Effector memory CD4-positive, alpha-beta T cell (primary cell): ENCODE results near the gene TMC8.
"Not testable (repeated sequence)": the region's sequence is repeated elsewhere in the genome, so short reads cannot be mapped to it uniquely, and the experiment has no call there.

Experiments
- DNase-seq, 3 donors: peaks; one replicate each; pipeline ENCODE4 v3.0.0-alpha.2; 2020
- H3K27ac ChIP-seq: 2 replicates; pipeline ENCODE4 v1.7.0; 2013; ENCODE audit warnings: mild to moderate bottlenecking, low read length, moderate library complexity; ENCODE audit not compliant: insufficient read depth, poor library complexity, severe bottlenecking
- H3K27me3 ChIP-seq: replicated peaks from 2 replicates; pipeline ENCODE4 v1.7.0; 2013; ENCODE audit warnings: mild to moderate bottlenecking, low read length; ENCODE audit not compliant: insufficient read depth, control insufficient read depth, poor library complexity, severe bottlenecking
- H3K36me3 ChIP-seq: 2 replicates; pipeline ENCODE4 v1.7.0; 2013; ENCODE audit warnings: mild to moderate bottlenecking, low read length, moderate library complexity; ENCODE audit not compliant: control insufficient read depth, insufficient read depth
- H3K4me1 ChIP-seq: 2 replicates; pipeline ENCODE4 v1.7.0; 2013; ENCODE audit warnings: low read length, mild to moderate bottlenecking; ENCODE audit not compliant: control insufficient read depth, insufficient read depth, poor library complexity, severe bottlenecking
- H3K4me3 ChIP-seq: 2 replicates; pipeline ENCODE4 v1.7.0; 2013; ENCODE audit warnings: low read length, low read depth, mild to moderate bottlenecking; ENCODE audit not compliant: insufficient read depth, poor library complexity, severe bottlenecking
- H3K9me3 ChIP-seq: 2 replicates; pipeline ENCODE4 v1.7.0; 2013; ENCODE audit warnings: mild to moderate bottlenecking, low read length, moderate library complexity; ENCODE audit not compliant: control insufficient read depth

TMC8 gene

DNA sequence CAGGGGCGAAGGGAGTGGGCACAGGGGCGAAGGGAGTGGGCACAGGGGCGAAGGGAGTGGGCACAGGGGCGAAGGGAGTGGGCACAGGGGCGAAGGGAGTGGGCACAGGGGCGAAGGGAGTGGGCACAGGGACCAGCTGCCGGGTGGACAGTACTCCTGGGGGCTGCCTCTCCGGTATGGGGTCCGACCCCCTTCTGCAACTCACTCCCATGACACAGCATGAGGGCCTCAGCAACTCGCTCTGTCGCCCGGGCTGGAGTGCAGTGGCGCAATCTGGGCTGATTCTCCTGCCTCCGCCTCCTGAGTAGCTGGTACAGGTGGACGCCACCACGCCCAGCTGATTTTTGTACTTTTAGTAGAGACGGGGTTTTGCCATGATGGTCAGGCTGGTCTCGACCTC is 14.8 kb upstream of the TMC8 start:
- H3K27me3 ChIP-seq, H3K9me3 ChIP-seq, H3K4me3 ChIP-seq, DNase-seq, H3K27ac ChIP-seq: not testable (repeated sequence)
- Histone ChIP-seq H3K36me3 (peaks cover 84% of the 10 kb centered on the region), H3K4me1 (peaks cover 42% of the 10 kb centered on the region)

DNA sequence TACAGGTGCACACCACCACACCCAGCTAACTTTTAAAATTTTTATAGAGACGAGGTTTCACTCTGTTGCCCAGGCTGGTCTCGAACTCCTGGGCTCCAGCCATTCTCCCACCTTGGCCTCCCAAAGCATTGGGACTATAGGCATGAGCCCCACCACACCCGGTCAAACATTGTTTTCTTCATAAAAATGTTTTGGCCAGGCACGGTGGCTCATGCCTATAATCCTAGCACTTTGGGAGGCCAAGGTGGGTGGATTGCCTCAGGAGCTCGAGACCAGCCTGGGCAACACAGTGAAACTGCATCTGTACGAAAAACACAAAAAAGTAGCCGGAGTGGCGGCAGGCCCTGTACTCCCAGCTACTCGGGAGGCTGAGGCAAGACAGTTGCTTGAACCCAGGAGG is 14.2 kb upstream of the TMC8 start:
- H3K9me3 ChIP-seq = no peaks in the 10 kb centered on the region

DNA sequence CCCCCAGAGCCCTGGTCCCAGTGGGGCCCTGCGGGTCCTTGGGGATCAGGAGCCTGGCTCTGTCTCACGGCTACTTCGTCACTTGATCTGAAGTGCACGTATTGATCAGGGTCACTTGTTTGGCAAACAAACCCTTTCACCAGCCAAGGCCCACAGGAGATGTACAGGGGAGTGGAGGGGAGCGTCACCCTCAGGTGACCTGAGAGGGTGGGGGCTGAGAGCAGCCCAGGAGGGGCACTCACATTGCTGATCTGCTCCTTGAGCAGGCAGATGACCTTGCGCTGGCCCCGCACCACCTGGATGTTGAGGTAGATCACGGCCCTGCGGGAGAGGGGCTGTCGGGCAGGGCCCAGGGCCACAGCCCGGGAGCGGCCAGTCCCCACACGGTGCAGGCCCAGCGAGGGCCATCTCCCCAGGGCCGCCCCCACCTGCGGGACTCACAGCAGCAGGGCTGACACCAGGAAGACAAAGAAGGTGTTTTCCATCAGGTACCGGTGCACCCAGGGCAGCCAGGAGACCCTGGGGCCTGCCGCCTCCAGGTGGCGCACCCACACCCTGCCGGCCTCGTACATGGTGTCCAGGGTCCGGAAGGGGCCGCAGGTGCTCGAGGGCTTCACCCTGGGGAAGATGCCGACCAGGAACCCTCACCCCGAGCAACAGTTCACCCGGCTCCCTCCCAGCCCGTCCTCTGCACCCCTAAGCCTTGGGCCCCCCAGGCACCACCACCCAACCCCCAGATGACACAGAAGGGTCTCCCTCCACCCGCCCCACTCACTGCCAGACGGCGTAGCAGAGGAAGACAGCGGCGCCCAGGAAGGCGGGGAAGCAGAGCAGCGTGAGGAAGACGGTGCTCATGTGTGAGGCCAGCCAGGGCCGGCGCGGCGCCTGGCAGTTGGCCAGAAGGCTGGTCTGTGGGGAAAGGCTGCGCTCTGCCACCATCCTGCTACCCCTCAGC is 13.3 kb upstream of the TMC8 start:
- DNase-seq = no peak
- Histone ChIP-seq H3K9me3 (no peaks in the 10 kb centered on the region), H3K4me3 (no peak overlapping the region), H3K36me3 (peaks cover 82% of the 10 kb centered on the region), H3K27me3 (no peaks in the 10 kb centered on the region), H3K4me1 (peaks cover 54% of the 10 kb centered on the region), H3K27ac (peak overlapping the region; percentile 37)

More for the DNA sequence above, 14.2 kb upstream of the TMC8 start:
- Histone ChIP-seq H3K27me3 (no peaks in the 10 kb centered on the region), H3K4me3 (no peak overlapping the region), H3K4me1 (peaks cover 47% of the 10 kb centered on the region), H3K27ac (no peak overlapping the region), H3K36me3 (peaks cover 83% of the 10 kb centered on the region)
- no peak for DNase-seq

DNA sequence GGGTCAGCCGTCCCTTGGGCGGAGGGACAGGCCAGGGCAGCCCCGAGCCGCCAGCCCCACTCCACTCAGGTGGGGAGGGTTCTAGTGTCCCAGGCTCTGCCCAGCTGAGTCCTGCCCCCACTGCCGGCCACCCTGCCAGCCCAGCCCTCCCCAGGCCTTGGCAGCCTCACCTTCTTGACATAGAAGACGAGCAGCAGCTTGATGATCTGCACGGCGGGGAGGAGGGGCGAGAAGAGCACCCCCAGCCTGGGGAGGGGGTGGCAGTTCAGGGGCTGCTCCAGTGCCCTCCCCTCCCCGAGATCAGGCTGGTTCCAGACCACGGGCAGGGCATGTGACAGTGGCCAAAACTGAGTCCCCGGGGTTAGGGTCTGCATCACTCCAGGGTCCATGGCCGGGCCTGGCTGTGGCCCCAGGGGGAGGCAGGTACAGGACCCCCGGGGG is 11.8 kb upstream of the TMC8 start:
- no peaks in the 10 kb centered on the region for H3K27me3 ChIP-seq
- peaks cover 55% of the 10 kb centered on the region for H3K4me1 ChIP-seq
- peak overlapping the region; percentile 18 for H3K27ac ChIP-seq
- H3K36me3 ChIP-seq = peaks cover 82% of the 10 kb centered on the region
- H3K9me3 ChIP-seq = no peaks in the 10 kb centered on the region
- H3K4me3 ChIP-seq = no peak overlapping the region
- no peak for DNase-seq

DNA sequence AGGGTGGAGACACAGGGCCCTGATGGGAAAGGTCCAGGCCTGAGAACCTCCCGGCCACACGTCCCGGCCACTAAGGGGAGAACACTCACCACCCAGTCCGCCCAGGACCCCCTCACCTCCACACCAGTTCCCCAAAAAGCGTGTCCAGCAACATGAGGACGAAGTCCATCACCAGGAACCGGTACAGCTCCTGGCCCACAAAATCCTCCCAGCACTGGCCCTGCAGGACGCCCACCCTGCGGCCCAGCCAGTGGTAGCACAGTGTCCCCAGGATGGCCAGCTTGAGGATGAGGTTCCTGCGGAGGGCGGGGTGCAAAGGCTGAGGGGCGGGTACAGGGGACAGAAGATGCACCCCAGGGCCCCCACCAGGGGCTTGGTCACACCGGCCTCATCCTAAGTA is 10.0 kb upstream of the TMC8 start:
- Histone ChIP-seq H3K27ac (peak overlapping the region; percentile 86), H3K36me3 (peaks cover 79% of the 10 kb centered on the region), H3K4me1 (peaks cover 64% of the 10 kb centered on the region), H3K9me3 (no peaks in the 10 kb centered on the region), H3K27me3 (no peaks in the 10 kb centered on the region), H3K4me3 (peak overlapping the region; percentile 46)
- no peak for DNase-seq

DNA sequence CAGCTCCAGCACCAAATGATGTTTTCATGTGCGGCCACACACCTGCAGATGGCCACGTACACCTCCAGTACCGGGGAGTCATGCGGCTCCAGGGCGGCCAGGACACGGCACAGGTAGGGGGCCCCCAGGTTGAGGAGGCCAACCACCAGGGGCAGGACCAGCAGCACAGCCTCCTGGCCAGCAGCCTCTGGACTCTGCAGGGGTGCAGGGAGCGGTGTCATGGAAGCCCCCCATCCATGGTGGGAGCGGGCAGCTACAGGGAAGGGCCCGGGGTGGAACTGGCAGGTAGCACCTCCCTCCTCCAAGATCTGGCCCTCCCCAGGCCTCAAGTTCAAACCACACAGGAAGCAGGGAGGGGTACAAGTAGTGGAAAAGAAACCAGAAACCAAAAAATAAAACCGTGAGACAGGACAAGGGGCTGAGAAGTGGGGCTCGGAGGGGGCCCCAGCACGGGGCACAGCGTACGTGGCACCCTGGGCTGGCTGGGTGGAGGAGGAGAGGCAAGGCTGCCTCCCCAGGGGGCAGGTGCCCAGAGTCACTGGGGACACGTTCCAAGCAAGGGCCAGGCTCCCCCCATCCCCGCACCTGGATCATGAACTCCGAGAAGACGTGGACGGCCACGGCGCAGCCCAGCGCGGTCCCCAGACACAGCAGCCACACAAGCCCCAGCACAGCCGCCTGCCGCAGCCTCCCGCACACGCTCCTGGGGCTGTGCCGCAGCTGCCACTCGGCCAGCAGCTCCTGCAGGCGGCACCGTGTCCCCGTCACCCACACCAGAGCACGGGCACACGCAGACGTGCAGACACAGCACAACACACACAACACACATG is 9.4 kb upstream of the TMC8 start:
- Histone ChIP-seq H3K27me3 (no peaks in the 10 kb centered on the region), H3K36me3 (peaks cover 84% of the 10 kb centered on the region), H3K9me3 (no peaks in the 10 kb centered on the region), H3K4me3 (peak overlapping the region; percentile 46), H3K27ac (peak overlapping the region; percentile 86), H3K4me1 (peaks cover 71% of the 10 kb centered on the region)
- peak in 1 of 3 donors; percentile 36 for DNase-seq

DNA sequence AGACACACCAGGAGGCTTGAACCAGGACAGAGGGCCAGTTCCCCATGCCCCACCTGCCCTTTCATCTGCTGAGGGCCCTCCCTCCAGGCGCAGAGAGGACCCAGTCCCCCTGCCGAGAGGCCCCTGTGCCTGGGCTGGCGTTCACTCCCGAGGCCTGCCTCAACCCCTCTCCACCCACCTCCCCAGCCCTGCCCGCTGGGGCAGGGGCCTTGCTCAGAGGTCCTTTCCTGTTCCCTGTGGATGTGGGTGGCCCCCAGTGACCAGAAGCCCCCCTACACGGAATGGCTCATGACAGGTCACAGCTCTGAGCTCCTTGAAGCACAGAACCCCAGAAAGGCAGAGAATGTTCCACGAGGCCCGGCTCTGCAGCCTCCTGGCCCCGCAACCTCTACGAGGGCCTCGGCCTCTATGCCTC is 8.8 kb upstream of the TMC8 start:
- Histone ChIP-seq H3K9me3 (no peaks in the 10 kb centered on the region), H3K27me3 (no peaks in the 10 kb centered on the region), H3K4me3 (peak overlapping the region; percentile 46), H3K36me3 (peaks cover 79% of the 10 kb centered on the region), H3K4me1 (peaks cover 77% of the 10 kb centered on the region), H3K27ac (peak overlapping the region; percentile 86)
- no peak for DNase-seq

DNA sequence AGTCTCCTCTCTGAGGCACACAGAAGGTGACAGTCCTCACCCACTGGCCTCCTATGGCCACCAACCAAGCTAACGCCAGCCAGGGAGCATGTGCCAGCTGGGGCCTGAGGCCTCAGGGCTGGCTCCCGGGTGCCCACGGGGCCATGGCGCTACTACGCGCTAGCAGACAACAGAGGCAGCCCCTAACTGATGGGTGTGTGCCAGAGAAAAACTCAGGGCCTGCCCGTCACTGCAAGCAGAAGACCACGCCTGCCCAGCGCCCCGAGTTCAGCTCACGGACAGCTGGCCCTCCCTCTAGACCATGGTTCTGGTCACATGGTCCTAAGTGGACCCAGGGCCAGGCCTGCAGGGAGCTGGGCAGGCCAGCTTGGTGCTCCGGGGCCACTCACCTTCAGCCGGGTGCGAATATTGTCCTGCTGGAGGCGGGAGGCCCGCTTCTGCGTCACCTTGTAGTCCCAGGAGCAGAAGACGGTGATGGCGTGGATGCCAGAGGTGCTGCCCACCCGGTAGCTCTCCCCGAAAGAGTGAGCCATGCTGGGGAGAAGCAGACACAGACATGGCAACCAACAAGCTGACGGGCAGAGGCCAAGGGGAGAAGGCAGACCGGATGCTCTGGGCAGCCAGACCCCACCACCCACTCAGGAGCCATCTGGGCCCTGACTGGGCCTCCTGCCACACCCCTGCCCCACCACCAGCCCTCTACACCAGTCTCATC is 8.2 kb upstream of the TMC8 start:
- Histone ChIP-seq H3K4me3 (peak overlapping the region; percentile 46), H3K36me3 (peaks cover 73% of the 10 kb centered on the region), H3K4me1 (peaks cover 78% of the 10 kb centered on the region), H3K27ac (peak overlapping the region; percentile 86), H3K27me3 (no peaks in the 10 kb centered on the region), H3K9me3 (no peaks in the 10 kb centered on the region)
- no peak for DNase-seq

DNA sequence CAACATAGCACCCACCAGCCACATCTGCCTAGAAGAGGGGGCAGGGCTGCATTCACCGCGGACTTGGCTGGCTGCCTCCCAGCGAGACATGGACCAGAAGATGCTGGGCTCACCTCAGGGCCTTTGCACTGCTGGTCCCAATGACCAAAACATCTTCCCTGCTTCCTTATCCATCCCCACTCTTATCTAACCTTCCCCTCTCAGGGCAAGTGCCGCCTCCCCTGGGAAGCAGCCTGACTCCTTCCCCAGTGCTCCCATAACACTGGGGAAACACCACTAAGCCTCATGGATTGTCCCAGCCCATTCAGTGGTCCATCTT is 7.7 kb upstream of the TMC8 start:
- H3K4me3 ChIP-seq = peak overlapping the region; percentile 30
- H3K27ac ChIP-seq = peak overlapping the region; percentile 86
- peaks cover 68% of the 10 kb centered on the region for H3K36me3 ChIP-seq
- H3K9me3 ChIP-seq = no peaks in the 10 kb centered on the region
- no peak for DNase-seq
- no peaks in the 10 kb centered on the region for H3K27me3 ChIP-seq
- H3K4me1 ChIP-seq = peaks cover 73% of the 10 kb centered on the region
